Right renal pelvis (tissue), 4 donors: ENCODE results near the gene MTHFD1. TPM values are rescaled to one million over a fixed set of nuclear protein-coding genes. Genes with fewer than 3 reads are reported as not detected.

Source experiments
- DNase-seq, 4 donors: peaks; one replicate each; pipeline ENCODE4 v3.0.0-alpha.2; 2013; ENCODE audit warnings: low read depth in 4 of 4, low spot score in 3 of 4, missing footprints in 1 of 4
- polyA plus RNA-seq, 4 donors: library from polyadenylated mRNA; unstranded; fragments of 120-200 nt; gene quantifications; one replicate each; pipeline ENCODE4 v1.2.1, GENCODE V29; 2013; ENCODE audit not compliant: insufficient read length in 4 of 4

The MTHFD1 gene
- polyA plus RNA-seq, 4 donors, result 73.8 to 89.5 (median 88.3) TPM

DNA sequence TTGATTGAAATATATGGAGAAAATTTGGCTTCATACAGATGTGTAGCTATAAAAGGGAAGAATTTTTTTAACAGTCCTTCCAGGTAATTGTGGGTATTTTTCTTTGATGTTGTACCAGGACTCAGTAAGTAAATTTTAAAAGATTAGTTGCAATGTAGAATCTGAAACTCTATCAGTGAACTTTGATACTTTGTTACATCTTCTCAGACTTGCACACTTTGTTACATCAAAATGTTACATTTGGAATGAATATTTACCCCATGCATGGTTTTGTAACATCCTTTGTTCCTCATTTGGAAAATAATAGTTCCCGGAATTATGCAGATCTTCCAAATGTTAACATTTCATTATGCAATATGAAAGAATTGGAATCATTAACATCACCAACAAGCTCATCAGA is 13.8 kb downstream of the MTHFD1 start:
- DNase-seq, result no peak

DNA sequence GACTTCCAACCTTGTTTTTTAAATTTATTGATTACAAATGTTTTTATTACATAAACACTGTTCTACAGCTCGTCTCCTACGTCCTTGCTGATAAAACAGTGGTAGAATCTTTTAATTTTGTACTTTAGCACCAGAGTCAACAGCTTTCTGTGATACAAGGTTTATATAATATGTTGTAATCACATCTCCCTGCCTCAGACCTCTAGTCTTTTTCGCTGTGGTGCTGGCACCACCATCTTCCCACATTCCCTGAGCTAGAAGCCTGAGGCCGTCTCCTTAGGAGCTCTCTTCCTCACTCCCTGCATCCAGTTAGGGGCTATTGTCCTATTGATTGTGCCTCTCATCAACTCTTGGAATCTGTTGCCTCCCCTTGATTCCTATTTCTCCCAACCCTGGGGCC is 17.1 kb downstream of the MTHFD1 start:
- DNase-seq, result no peak

GRCh38 chr14:64407329-64407728 is 19.2 kb downstream of the MTHFD1 start:
- no peak for DNase-seq

- no peak for DNase-seq
Measured at GRCh38 chr14:64409126-64409920, 21.2 kb downstream of the MTHFD1 start.

- no peak for DNase-seq
Measured at GRCh38 chr14:64410084-64410774, 22.1 kb downstream of the MTHFD1 start.

- DNase-seq, result no peak
Measured at GRCh38 chr14:64411001-64411400, 22.8 kb downstream of the MTHFD1 start.

GRCh38 chr14:64412237-64412636 is 24.1 kb downstream of the MTHFD1 start:
- no peak for DNase-seq

GRCh38 chr14:64416348-64416932 is 28.3 kb downstream of the MTHFD1 start:
- DNase-seq, result no peak

DNA sequence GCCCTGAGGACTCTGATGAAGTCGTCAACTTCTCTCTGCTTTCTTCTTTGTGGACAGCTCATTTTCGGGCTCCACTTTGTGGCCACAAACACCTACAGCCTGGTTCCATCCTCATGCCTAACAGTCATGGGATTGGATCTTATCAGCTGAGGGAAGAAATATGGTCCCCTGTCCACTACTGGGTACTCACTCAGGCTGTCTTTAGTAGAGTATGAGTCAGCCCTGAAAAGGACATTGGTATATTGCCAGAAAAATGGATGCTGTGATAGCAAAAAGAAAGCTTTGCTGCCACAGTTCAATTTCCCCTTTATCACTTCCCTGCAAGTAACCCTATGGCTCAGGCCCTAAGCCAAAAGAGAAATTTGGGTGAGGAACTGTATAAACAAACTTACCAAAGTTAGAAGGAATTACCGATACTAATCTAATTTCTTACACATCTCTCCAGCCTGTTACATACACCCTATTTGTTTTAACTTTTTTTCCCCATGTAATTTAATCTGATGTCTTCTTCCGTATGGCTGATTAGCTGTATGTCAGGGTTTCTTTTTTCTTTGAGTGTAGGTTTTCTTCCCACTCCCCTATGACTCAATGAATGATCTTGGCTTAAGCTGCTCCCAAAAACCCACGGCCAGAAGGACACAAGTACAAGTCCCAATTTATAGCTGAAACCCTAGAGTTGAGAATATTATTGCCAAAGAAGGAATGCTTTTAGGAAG is 29.1 kb downstream of the MTHFD1 start:
- DNase-seq, result no peak

- no peak for DNase-seq
Measured at GRCh38 chr14:64417771-64418125, 29.6 kb downstream of the MTHFD1 start.

DNA sequence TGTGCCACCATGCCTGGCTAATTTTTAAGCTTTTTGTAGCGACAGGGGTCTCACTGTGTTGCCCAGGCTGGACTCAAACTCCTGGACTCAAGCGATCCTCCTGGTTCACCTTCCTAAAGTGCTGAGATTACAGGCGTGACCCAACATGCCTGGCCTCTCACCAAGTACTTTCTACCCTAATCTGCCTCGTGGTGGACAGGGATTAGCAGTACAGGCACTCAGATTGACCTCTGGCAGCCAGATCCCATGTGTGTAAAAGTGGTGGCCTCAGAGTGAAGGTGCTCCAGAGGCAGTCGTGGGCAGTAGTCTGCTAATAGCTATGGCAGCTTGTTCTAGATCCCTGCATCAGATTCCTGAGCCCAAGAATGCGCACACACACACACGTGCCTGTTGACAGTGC is 30.9 kb downstream of the MTHFD1 start:
- DNase-seq, result no peak

- no peak for DNase-seq
Measured at GRCh38 chr14:64421166-64421565, 33.0 kb downstream of the MTHFD1 start.

GRCh38 chr14:64422005-64422404 is 33.9 kb downstream of the MTHFD1 start:
- no peak for DNase-seq

DNA sequence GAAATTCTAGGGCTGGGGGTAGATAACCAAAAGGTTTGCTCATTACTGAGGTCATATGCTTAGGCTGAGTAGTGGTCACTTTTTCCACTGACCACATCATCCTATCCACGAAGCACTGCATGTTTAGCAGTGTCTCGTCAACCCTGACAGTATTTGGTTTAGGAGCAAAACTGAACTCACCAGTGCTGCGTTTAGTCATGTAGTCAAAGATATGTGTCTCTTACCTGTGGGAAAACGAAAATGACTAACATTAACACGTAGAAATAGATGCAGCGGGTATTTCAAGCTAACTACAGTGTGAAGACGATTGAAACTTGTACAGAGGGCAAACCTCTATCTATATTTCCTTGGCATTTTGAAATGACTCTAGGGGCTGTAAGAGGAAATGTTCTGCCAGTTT is 34.6 kb downstream of the MTHFD1 start:
- no peak for DNase-seq

DNA sequence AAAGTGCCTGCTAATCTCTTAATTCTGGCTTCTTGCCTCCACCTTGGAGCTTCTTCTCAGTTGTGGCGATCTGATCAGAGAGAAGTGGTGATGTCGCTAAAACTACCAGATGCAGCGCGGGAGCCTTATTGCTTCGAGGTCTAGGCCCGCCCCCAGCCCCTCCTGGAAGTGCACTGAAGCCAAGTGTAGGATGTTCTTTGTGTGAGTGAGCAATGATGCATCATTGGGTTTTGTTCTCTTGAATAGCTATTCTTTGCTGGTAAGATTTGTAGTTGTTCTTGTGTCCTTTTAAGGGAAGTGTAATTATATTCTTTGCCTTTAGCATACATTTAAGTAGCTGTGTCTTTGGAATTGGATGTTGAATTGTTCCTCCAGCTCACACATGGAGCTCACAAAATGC is 35.8 kb downstream of the MTHFD1 start:
- no peak for DNase-seq

- no peak for DNase-seq
Measured at GRCh38 chr14:64434528-64434927, 46.4 kb downstream of the MTHFD1 start.

GRCh38 chr14:64438181-64438841 is 50.2 kb downstream of the MTHFD1 start:
- DNase-seq, result no peak

DNA sequence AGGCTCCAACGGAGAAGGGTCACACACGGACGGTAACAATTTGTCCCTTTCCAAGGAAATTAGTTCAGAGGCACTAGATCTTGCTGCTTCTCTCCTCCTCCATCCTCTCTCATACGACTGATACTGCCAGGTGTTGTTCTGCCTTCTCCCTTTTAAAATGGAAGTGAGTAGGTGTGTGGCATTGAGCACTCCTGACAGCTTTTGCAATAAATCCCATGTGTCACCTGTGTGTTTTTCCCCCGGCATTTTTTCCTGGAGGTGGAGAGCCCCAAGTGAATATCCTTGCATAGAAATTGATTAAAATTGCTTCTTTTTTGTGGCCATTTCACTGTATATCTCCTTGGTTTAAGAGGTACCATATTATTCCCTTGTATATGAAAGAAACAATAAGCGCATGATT is 51.0 kb downstream of the MTHFD1 start:
- no peak for DNase-seq

- no peak for DNase-seq
Measured at GRCh38 chr14:64440494-64440893, 52.3 kb downstream of the MTHFD1 start.

DNA sequence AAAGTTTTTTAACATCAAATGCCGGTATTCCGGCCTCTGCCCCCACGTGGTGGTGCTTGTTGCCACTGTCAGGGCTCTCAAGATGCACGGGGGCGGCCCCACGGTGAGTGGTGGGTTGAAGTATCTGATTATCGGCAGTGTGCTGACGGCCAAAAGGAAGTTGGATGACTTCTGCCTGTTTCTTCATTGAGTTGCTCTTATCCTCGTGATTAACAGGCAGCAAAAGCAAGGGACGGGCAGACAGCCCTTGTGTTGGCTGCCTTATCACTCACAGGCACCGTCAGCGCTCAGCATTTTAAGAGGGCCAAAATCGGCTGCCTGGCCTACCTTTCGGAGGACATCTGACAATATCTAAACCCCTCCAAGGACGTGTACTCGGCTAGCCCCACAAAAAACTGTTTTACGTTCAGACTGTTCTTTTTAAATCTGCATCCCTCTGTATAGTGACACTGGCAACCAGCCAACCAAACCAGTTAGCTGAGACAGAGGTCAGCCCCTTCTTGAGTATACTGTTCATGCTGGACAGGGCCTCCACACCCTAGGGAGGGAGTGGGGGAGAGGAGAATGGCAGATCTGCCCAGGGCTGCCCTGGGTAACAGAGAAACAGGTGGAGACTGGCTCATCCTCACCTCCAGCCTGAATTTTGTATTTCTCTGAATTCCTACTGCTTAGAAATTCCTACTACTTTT is 54.3 kb downstream of the MTHFD1 start:
- peak in 1 of 4 donors; percentile 30 for DNase-seq
